HEK293 (cell line): ENCODE data around the gene ASB8.

Experiments used
- CTCF ChIA-PET: fragments of 350-600 bp; formaldehyde crosslinking; extraction: SDS; loops from one replicate; lab custom pipeline; 2021; ENCODE audit warnings: antibody characterized with exemption; lab: Yijun Ruan, JAX
- POLR2A ChIA-PET: fragments of 300-600 bp; formaldehyde crosslinking; extraction: SDS; loops from one replicate; lab custom pipeline; 2020; ENCODE audit warnings: antibody characterized with exemption, inconsistent platforms; lab: Yijun Ruan, JAX
- H3K27ac ChIP-seq: fragments of 200-500 bp; sonication (Bioruptor generic); 2 replicates; pipeline ENCODE4 v1.5.1; 2014; ENCODE audit warnings: low read depth, low read length, control low read depth, inconsistent platforms; ENCODE audit errors: extremely low read depth
- H3K36me3 ChIP-seq, 2 experiments: fragments of 200-500 bp in 1 of 2; sonication (Bioruptor generic) in 1 of 2; 1 replicate in 1 of 2; 2 replicates in 1 of 2; pipeline ENCODE4 v1.5.1; 2014 to 2017; ENCODE audit warnings: inconsistent platforms in 2 of 2, low read length in 2 of 2; ENCODE audit not compliant: control insufficient read depth in 2 of 2, insufficient read depth in 1 of 2
- H3K4me1 ChIP-seq: fragments of 200-500 bp; sonication (Bioruptor generic); 2 replicates; pipeline ENCODE4 v1.5.1; 2014; ENCODE audit warnings: mild to moderate bottlenecking, low read length, inconsistent platforms; ENCODE audit not compliant: control insufficient read depth, insufficient read depth
- H3K4me3 ChIP-seq: 2 replicates; pipeline ENCODE4 v1.5.1; 2011; ENCODE audit warnings: low read depth, mild to moderate bottlenecking, control low read depth, low read length, moderate library complexity
- H3K9me3 ChIP-seq: fragments of 200-500 bp; sonication (Bioruptor generic); 2 replicates; pipeline ENCODE4 v1.5.1; 2014; ENCODE audit warnings: low read depth, low read length, inconsistent platforms; ENCODE audit not compliant: control insufficient read depth, insufficient read depth
- ELK4 ChIP-seq: IDR thresholded peaks from 2 replicates; pipeline ENCODE4 v1.6.1; 2011; ENCODE audit warnings: mild to moderate bottlenecking, low read depth, low read length, borderline replicate concordance
- GLIS1 ChIP-seq: fragments of 450-650 bp; formaldehyde crosslinking; IDR thresholded peaks from 2 replicates; pipeline ENCODE4 v1.5.1; 2016; ENCODE audit warnings: missing biosample characterization, missing genetic modification characterization
- KLF16 ChIP-seq: fragments of 450-650 bp; formaldehyde crosslinking; IDR thresholded peaks from 2 replicates; pipeline ENCODE4 v1.5.1; 2017; ENCODE audit warnings: missing biosample characterization, missing genetic modification characterization
- PRDM10 ChIP-seq: fragments of 450-650 bp; formaldehyde crosslinking; IDR thresholded peaks from 2 replicates; pipeline ENCODE4 v1.5.1; 2016; ENCODE audit warnings: missing biosample characterization, missing genetic modification characterization
- PRDM6 ChIP-seq: fragments of 450-650 bp; formaldehyde crosslinking; IDR thresholded peaks from 2 replicates; pipeline ENCODE4 v1.5.1; 2017; ENCODE audit warnings: missing biosample characterization, missing genetic modification characterization
- SALL2 ChIP-seq: fragments of 450-650 bp; formaldehyde crosslinking; IDR thresholded peaks from 2 replicates; pipeline ENCODE4 v1.5.0; 2017; ENCODE audit warnings: missing biosample characterization, mild to moderate bottlenecking, missing genetic modification characterization, borderline replicate concordance
- WT1 ChIP-seq: fragments of 450-650 bp; formaldehyde crosslinking; IDR thresholded peaks from 2 replicates; pipeline ENCODE4 v1.5.1; 2016; ENCODE audit warnings: missing biosample characterization, missing genetic modification characterization
- ZBTB8A ChIP-seq: fragments of 450-650 bp; formaldehyde crosslinking; IDR thresholded peaks from 2 replicates; pipeline ENCODE4 v1.5.1; 2016; ENCODE audit warnings: missing biosample characterization, missing genetic modification characterization
- ZFP37 ChIP-seq: fragments of 450-650 bp; formaldehyde crosslinking; IDR thresholded peaks from 2 replicates; pipeline ENCODE4 v1.5.1; 2016; ENCODE audit warnings: missing biosample characterization, missing genetic modification characterization
- ZNF174 ChIP-seq: fragments of 450-650 bp; formaldehyde crosslinking; IDR thresholded peaks from 2 replicates; pipeline ENCODE4 v1.5.0; 2017; ENCODE audit warnings: missing biosample characterization, mild to moderate bottlenecking, missing genetic modification characterization
- ZNF214 ChIP-seq: fragments of 450-650 bp; formaldehyde crosslinking; IDR thresholded peaks from 2 replicates; pipeline ENCODE4 v1.5.1; 2017; ENCODE audit warnings: missing biosample characterization, mild to moderate bottlenecking, missing genetic modification characterization, borderline replicate concordance
- ZNF280C ChIP-seq: fragments of 450-650 bp; formaldehyde crosslinking; IDR thresholded peaks from 2 replicates; pipeline ENCODE4 v1.5.1; 2016; ENCODE audit warnings: missing biosample characterization, missing genetic modification characterization
- ZNF350 ChIP-seq: fragments of 450-650 bp; formaldehyde crosslinking; IDR thresholded peaks from 2 replicates; pipeline ENCODE4 v1.5.0; 2017; ENCODE audit warnings: missing biosample characterization, mild to moderate bottlenecking, missing genetic modification characterization
- ZNF366 ChIP-seq: fragments of 450-650 bp; formaldehyde crosslinking; conservative IDR thresholded peaks from 2 replicates; pipeline ENCODE4 v1.5.1; 2016; ENCODE audit warnings: missing biosample characterization, missing genetic modification characterization
- ZNF416 ChIP-seq: fragments of 450-650 bp; formaldehyde crosslinking; IDR thresholded peaks from 2 replicates; pipeline ENCODE4 v1.5.1; 2016; ENCODE audit warnings: missing biosample characterization, missing genetic modification characterization
- ZNF426 ChIP-seq: fragments of 450-650 bp; formaldehyde crosslinking; IDR thresholded peaks from 2 replicates; pipeline ENCODE4 v1.5.1; 2017; ENCODE audit warnings: missing biosample characterization, missing genetic modification characterization, mild to moderate bottlenecking, inconsistent platforms, moderate library complexity
- ZNF473 ChIP-seq: fragments of 450-650 bp; formaldehyde crosslinking; IDR thresholded peaks from 2 replicates; pipeline ENCODE4 v1.5.1; 2017; ENCODE audit warnings: missing biosample characterization, missing genetic modification characterization
- ZNF596 ChIP-seq: fragments of 450-650 bp; IDR thresholded peaks from 2 replicates; pipeline ENCODE4 v1.5.0; 2018; ENCODE audit warnings: missing biosample characterization, mild to moderate bottlenecking, missing genetic modification characterization, moderate library complexity
- ZNF654 ChIP-seq: fragments of 450-650 bp; formaldehyde crosslinking; IDR thresholded peaks from 2 replicates; pipeline ENCODE4 v1.5.1; 2016; ENCODE audit warnings: low read depth, missing biosample characterization, missing genetic modification characterization
- ZNF677 ChIP-seq: fragments of 450-650 bp; IDR thresholded peaks from 2 replicates; pipeline ENCODE4 v1.5.0; 2018; ENCODE audit warnings: missing biosample characterization, mild to moderate bottlenecking, missing genetic modification characterization, moderate library complexity
- ZNF692 ChIP-seq: fragments of 450-650 bp; formaldehyde crosslinking; IDR thresholded peaks from 2 replicates; pipeline ENCODE4 v1.5.1; 2016; ENCODE audit warnings: missing biosample characterization, missing genetic modification characterization
- ZNF768 ChIP-seq: fragments of 450-650 bp; formaldehyde crosslinking; IDR thresholded peaks from 2 replicates; pipeline ENCODE4 v1.5.1; 2018; ENCODE audit warnings: missing biosample characterization, mild to moderate bottlenecking, missing genetic modification characterization
- ZNF830 ChIP-seq: fragments of 450-650 bp; IDR thresholded peaks from 2 replicates; pipeline ENCODE4 v1.5.0; 2018; ENCODE audit warnings: missing biosample characterization, missing genetic modification characterization, low read depth, mild to moderate bottlenecking, moderate library complexity
- ZSCAN23 ChIP-seq: fragments of 450-650 bp; formaldehyde crosslinking; IDR thresholded peaks from 2 replicates; pipeline ENCODE4 v1.5.1; 2016; ENCODE audit warnings: missing biosample characterization, missing genetic modification characterization
- TF ChIP-seq, protein P1 (sequence below): sonication (generic); formaldehyde crosslinking; IDR thresholded peaks from 2 replicates; pipeline ENCODE4 v1.8.1; 2022; ENCODE audit warnings: mild to moderate bottlenecking, moderate library complexity, missing genetic modification reagents

The ASB8 gene

GRCh38 chr12:48197971-48198671 lies 40.8 kb upstream of the ASB8 start (continued):
- TF ChIP-seq ZNF426 (tag by site-specific recombination) (no peak), ZSCAN23 (tag by site-specific recombination) (no peak), ZFP37 (tag by site-specific recombination) (no peak), ZNF830 (no peak), ZNF214 (tag by site-specific recombination) (no peak), ZNF768 (tag by site-specific recombination) (no peak), ZBTB8A (tag by site-specific recombination) (peak; percentile 77), ZNF596 (tag by site-specific recombination) (no peak), GLIS1 (peak; percentile 16; the same call in 1 of the 2 replicates)
- TF ChIP-seq, protein P1, sequence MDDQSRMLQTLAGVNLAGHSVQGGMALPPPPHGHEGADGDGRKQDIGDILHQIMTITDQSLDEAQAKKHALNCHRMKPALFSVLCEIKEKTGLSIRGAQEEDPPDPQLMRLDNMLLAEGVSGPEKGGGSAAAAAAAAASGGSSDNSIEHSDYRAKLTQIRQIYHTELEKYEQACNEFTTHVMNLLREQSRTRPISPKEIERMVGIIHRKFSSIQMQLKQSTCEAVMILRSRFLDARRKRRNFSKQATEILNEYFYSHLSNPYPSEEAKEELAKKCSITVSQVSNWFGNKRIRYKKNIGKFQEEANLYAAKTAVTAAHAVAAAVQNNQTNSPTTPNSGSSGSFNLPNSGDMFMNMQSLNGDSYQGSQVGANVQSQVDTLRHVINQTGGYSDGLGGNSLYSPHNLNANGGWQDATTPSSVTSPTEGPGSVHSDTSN (CRISPR knock-in tag): no peak

- H3K9me3 ChIP-seq: no peaks in the 10 kb centered on the region
- H3K36me3 ChIP-seq: no peaks in the 10 kb centered on the region
- H3K27ac ChIP-seq: peak overlapping the region; percentile 70
- H3K4me3 ChIP-seq: peak overlapping the region; percentile 71
- CTCF ChIA-PET: interaction anchor here (0.6 to 2.9 kb wide), 12 partner anchors 8 to 421 kb away, joined by 3 to 19 read pairs (median 4); partner anchors contain the start of genes ASB8 and CCDC184
- POLR2A ChIA-PET: interaction anchor here (0.9 to 1.8 kb wide), 3 partner anchors 14 to 491 kb away, joined by 3 to 9 read pairs (median 3); partner anchors contain the start of gene CCDC184
- H3K4me1 ChIP-seq: peaks cover 16% of the 10 kb centered on the region
- TF ChIP-seq PRDM6: no peak
- TF ChIP-seq ZNF174 (tag by site-specific recombination): no peak
- TF ChIP-seq ZNF416: no peak
- no peak for TF ChIP-seq ZNF280C (tag by site-specific recombination)
- 0 out of 2 replicates have a peak, but pooled peaks have one; percentile 21 for TF ChIP-seq WT1 (tag by site-specific recombination)
- no peak for TF ChIP-seq PRDM10 (tag by site-specific recombination)
- TF ChIP-seq ZNF350 (tag by site-specific recombination): no peak
- no peak for TF ChIP-seq ZNF654 (tag by site-specific recombination)
- TF ChIP-seq ZNF677: no peak
- TF ChIP-seq ZNF473 (tag by site-specific recombination): no peak
- peak; percentile 75 for TF ChIP-seq ZNF366 (tag by site-specific recombination)
- TF ChIP-seq ZNF692: no peak
- TF ChIP-seq SALL2: no peak
- no peak for TF ChIP-seq ELK4
- peak; percentile 76 for TF ChIP-seq ZBTB8A (tag by site-specific recombination)
- no peak for TF ChIP-seq KLF16
Observed at GRCh38 chr12:48197549-48197970, 40.2 kb upstream of the ASB8 start.
